HEK293 (cell line): Measurements from ENCODE around the gene DOCK8.

Source experiments
- CTCF ChIA-PET: fragments of 350-600 bp; formaldehyde crosslinking; extraction: SDS; loops from one replicate; lab custom pipeline; 2021; ENCODE audit warnings: antibody characterized with exemption; lab: Yijun Ruan, JAX
- POLR2A ChIA-PET: fragments of 300-600 bp; formaldehyde crosslinking; extraction: SDS; loops from one replicate; lab custom pipeline; 2020; ENCODE audit warnings: antibody characterized with exemption, inconsistent platforms; lab: Yijun Ruan, JAX
- H3K27ac ChIP-seq: fragments of 200-500 bp; sonication (Bioruptor generic); 2 replicates; pipeline ENCODE4 v1.5.1; 2014; ENCODE audit warnings: low read depth, low read length, control low read depth, inconsistent platforms; ENCODE audit errors: extremely low read depth
- H3K36me3 ChIP-seq, 2 experiments: fragments of 200-500 bp in 1 of 2; sonication (Bioruptor generic) in 1 of 2; 1 replicate in 1 of 2; 2 replicates in 1 of 2; pipeline ENCODE4 v1.5.1; 2014 to 2017; ENCODE audit warnings: inconsistent platforms in 2 of 2, low read length in 2 of 2; ENCODE audit not compliant: control insufficient read depth in 2 of 2, insufficient read depth in 1 of 2
- H3K4me1 ChIP-seq: fragments of 200-500 bp; sonication (Bioruptor generic); 2 replicates; pipeline ENCODE4 v1.5.1; 2014; ENCODE audit warnings: mild to moderate bottlenecking, low read length, inconsistent platforms; ENCODE audit not compliant: control insufficient read depth, insufficient read depth
- H3K4me3 ChIP-seq: 2 replicates; pipeline ENCODE4 v1.5.1; 2011; ENCODE audit warnings: low read depth, mild to moderate bottlenecking, control low read depth, low read length, moderate library complexity
- H3K9me3 ChIP-seq: fragments of 200-500 bp; sonication (Bioruptor generic); 2 replicates; pipeline ENCODE4 v1.5.1; 2014; ENCODE audit warnings: low read depth, low read length, inconsistent platforms; ENCODE audit not compliant: control insufficient read depth, insufficient read depth
- ATF2 ChIP-seq: fragments of 450-650 bp; formaldehyde crosslinking; IDR thresholded peaks from 2 replicates; pipeline ENCODE4 v1.5.1; 2016; ENCODE audit warnings: missing biosample characterization, missing genetic modification characterization, low read depth
- HOXD13 ChIP-seq: sonication (generic); formaldehyde crosslinking; IDR thresholded peaks from 2 replicates; pipeline ENCODE4 v1.8.0; 2022; ENCODE audit warnings: missing genetic modification reagents, borderline replicate concordance
- KLF1 ChIP-seq: fragments of 450-650 bp; formaldehyde crosslinking; IDR thresholded peaks from 2 replicates; pipeline ENCODE4 v1.5.1; 2016; ENCODE audit warnings: missing biosample characterization, missing genetic modification characterization
- KLF10 ChIP-seq: fragments of 450-650 bp; IDR thresholded peaks from 2 replicates; pipeline ENCODE4 v1.5.1; 2018; ENCODE audit warnings: missing biosample characterization, mild to moderate bottlenecking, missing genetic modification characterization
- KLF7 ChIP-seq: fragments of 450-650 bp; formaldehyde crosslinking; IDR thresholded peaks from 2 replicates; pipeline ENCODE4 v1.5.1; 2016; ENCODE audit warnings: missing biosample characterization, missing genetic modification characterization, borderline replicate concordance
- MEIS1 ChIP-seq: sonication (generic); formaldehyde crosslinking; IDR thresholded peaks from 2 replicates; pipeline ENCODE4 v1.8.1; 2022; ENCODE audit warnings: missing genetic modification reagents, mild to moderate bottlenecking, borderline replicate concordance
- PRDM2 ChIP-seq: fragments of 450-650 bp; formaldehyde crosslinking; IDR thresholded peaks from 2 replicates; pipeline ENCODE4 v1.5.1; 2016; ENCODE audit warnings: missing biosample characterization, missing genetic modification characterization, borderline replicate concordance
- ZNF121 ChIP-seq: fragments of 450-650 bp; formaldehyde crosslinking; IDR thresholded peaks from 2 replicates; pipeline ENCODE4 v1.5.1; 2016; ENCODE audit warnings: missing biosample characterization, missing genetic modification characterization
- ZNF133 ChIP-seq: fragments of 450-650 bp; formaldehyde crosslinking; IDR thresholded peaks from 2 replicates; pipeline ENCODE4 v1.5.1; 2016; ENCODE audit warnings: missing biosample characterization, missing genetic modification characterization
- ZNF146 ChIP-seq: fragments of 450-650 bp; formaldehyde crosslinking; IDR thresholded peaks from 2 replicates; pipeline ENCODE4 v1.5.1; 2016; ENCODE audit warnings: missing biosample characterization, missing genetic modification characterization
- ZNF174 ChIP-seq: fragments of 450-650 bp; formaldehyde crosslinking; IDR thresholded peaks from 2 replicates; pipeline ENCODE4 v1.5.0; 2017; ENCODE audit warnings: missing biosample characterization, mild to moderate bottlenecking, missing genetic modification characterization
- ZNF175 ChIP-seq: fragments of 450-650 bp; formaldehyde crosslinking; IDR thresholded peaks from 2 replicates; pipeline ENCODE4 v1.5.1; 2016; ENCODE audit warnings: missing biosample characterization, missing genetic modification characterization
- ZNF184 ChIP-seq: fragments of 450-650 bp; IDR thresholded peaks from 2 replicates; pipeline ENCODE4 v1.5.1; 2018; ENCODE audit warnings: missing biosample characterization, mild to moderate bottlenecking, missing genetic modification characterization
- ZNF48 ChIP-seq: fragments of 450-650 bp; formaldehyde crosslinking; IDR thresholded peaks from 2 replicates; pipeline ENCODE4 v1.5.1; 2016; ENCODE audit warnings: missing biosample characterization, missing genetic modification characterization
- ZNF571 ChIP-seq: fragments of 450-650 bp; formaldehyde crosslinking; IDR thresholded peaks from 2 replicates; pipeline ENCODE4 v1.5.0; 2017; ENCODE audit warnings: missing biosample characterization, missing genetic modification characterization
- ZNF624 ChIP-seq: fragments of 450-650 bp; formaldehyde crosslinking; IDR thresholded peaks from 2 replicates; pipeline ENCODE4 v1.5.1; 2017; ENCODE audit warnings: missing biosample characterization, missing genetic modification characterization
- ZNF629 ChIP-seq: fragments of 450-650 bp; formaldehyde crosslinking; IDR thresholded peaks from 2 replicates; pipeline ENCODE4 v1.5.1; 2017; ENCODE audit warnings: missing biosample characterization, missing genetic modification characterization
- ZNF768 ChIP-seq: fragments of 450-650 bp; formaldehyde crosslinking; IDR thresholded peaks from 2 replicates; pipeline ENCODE4 v1.5.1; 2018; ENCODE audit warnings: missing biosample characterization, mild to moderate bottlenecking, missing genetic modification characterization
- ZNF785 ChIP-seq: fragments of 450-650 bp; formaldehyde crosslinking; IDR thresholded peaks from 2 replicates; pipeline ENCODE4 v1.5.1; 2016; ENCODE audit warnings: missing biosample characterization, missing genetic modification characterization
- ZNF830 ChIP-seq: fragments of 450-650 bp; IDR thresholded peaks from 2 replicates; pipeline ENCODE4 v1.5.0; 2018; ENCODE audit warnings: missing biosample characterization, missing genetic modification characterization, low read depth, mild to moderate bottlenecking, moderate library complexity

DOCK8 gene

DNA sequence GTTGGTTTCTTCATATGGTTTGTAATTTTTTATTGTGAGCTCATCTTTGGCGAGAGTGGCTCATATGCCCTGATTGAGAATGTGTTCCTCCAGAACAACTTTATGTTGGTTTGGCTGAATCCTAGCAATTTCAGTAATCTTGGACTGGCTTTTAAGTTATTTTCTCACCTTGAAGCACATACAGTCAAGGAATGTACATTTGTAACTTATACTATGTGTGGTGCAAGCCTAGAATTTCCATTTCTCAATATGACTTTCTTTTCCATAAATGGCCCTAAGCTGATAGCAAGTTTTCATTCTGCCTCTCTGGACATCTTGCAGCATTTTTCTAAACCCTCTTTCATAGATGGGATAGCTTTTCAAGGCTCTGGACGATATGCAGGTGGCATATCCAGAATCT is 247.5 kb downstream of the DOCK8 start:
- H3K27ac ChIP-seq, result no peak overlapping the region
- H3K4me1 ChIP-seq, result no peaks in the 10 kb centered on the region
- TF ChIP-seq ZNF121 (tag by site-specific recombination), result no peak
- TF ChIP-seq KLF1 (tag by site-specific recombination), result no peak
- POLR2A ChIA-PET, result no interaction called here
- no peaks in the 10 kb centered on the region for H3K9me3 ChIP-seq
- H3K36me3 ChIP-seq, result no peaks in the 10 kb centered on the region
- CTCF ChIA-PET, result interaction anchor here (0.6 kb wide), 1 partner anchor 74 kb away, joined by 5 read pairs; no protein-coding TSS in a partner anchor
- H3K4me3 ChIP-seq, result no peak overlapping the region

DNA sequence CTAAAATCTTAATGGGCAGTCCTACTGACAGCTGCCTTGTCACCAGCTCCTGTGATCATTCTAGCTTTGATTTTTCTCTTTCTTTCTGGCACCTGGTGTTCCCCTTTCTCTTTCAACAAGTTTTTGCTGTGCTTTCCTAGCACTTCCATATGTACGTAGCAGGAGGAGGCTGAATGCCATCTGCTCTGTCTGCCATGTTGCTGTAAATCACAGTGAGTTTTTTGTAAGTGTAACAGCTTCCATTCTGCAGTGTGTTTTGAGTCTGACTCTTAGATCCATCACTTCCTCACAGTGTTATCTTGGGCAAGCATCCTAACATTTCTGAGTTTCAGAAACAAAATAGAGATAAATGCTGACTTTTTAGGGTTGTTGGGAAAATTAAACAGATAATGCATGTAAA is 247.9 kb downstream of the DOCK8 start:
- Histone ChIP-seq H3K4me3 (no peak overlapping the region), H3K27ac (no peak overlapping the region), H3K4me1 (no peaks in the 10 kb centered on the region), H3K36me3 (no peaks in the 10 kb centered on the region), H3K9me3 (no peaks in the 10 kb centered on the region)
- ChIA-PET CTCF (interaction anchor here (0.6 kb wide), 1 partner anchor 74 kb away, joined by 5 read pairs; no protein-coding TSS in a partner anchor), POLR2A (interaction anchor here (0.5 kb wide), 1 partner anchor 94 kb away, joined by 3 read pairs; no protein-coding TSS in a partner anchor)
- TF ChIP-seq ZNF174 (no peak), ZNF175 (tag by site-specific recombination) (no peak), ZNF48 (no peak), ZNF830 (tag by site-specific recombination) (no peak), ZNF571 (tag by site-specific recombination) (no peak), ATF2 (tag by site-specific recombination) (no peak), ZNF785 (tag by site-specific recombination) (no peak), MEIS1 (CRISPR knock-in tag) (no peak), KLF7 (no peak), ZNF629 (tag by site-specific recombination) (no peak), ZNF184 (tag by site-specific recombination) (no peak), ZNF624 (tag by site-specific recombination) (no peak), ZNF133 (tag by site-specific recombination) (no peak)

DNA sequence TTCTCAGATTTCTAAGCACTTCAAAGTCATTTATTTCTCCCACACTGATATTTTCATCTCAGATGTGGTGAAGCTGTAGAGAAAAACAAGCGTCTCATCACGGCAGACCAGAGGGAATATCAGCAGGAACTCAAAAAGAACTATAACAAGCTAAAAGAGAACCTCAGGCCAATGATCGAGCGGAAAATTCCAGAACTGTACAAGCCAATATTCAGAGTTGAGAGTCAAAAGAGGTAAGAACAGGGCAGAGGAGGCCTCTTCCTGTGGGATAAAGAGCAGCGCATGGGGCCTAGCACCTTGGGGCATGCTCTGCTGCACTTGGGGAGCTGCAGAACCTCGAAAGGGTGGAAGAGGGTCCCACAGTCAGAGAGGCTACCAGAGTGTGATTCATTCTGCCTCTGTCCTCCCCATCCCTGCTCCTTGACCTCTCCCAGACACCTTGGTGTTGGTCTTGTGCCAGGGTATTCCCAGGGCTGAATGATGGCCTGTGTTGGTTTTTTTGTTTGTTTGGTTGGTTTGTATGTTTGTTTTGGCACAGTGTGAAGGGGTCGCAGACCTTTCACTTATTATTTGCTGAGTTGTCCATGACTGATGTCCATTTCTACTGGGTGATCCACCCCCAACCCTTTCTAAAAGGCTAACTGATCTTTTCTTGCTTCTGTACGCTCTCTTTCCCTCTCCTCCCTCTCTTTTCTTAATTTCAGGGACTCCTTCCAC is 248.9 kb downstream of the DOCK8 start:
- no peak overlapping the region for H3K27ac ChIP-seq
- CTCF ChIA-PET, result interaction anchor here (0.6 to 0.7 kb wide), 2 partner anchors 25 to 106 kb away, joined by 3 read pairs; no protein-coding TSS in a partner anchor

More for the DNA sequence above, 248.9 kb downstream of the DOCK8 start:
- Histone ChIP-seq H3K4me1 (no peaks in the 10 kb centered on the region), H3K9me3 (no peaks in the 10 kb centered on the region), H3K36me3 (no peaks in the 10 kb centered on the region), H3K4me3 (no peak overlapping the region)
- POLR2A ChIA-PET, result no interaction called here
- TF ChIP-seq KLF10, result no peak
- TF ChIP-seq HOXD13, result no peak
- no peak for TF ChIP-seq ZNF768 (tag by site-specific recombination)
- no peak for TF ChIP-seq PRDM2 (tag by site-specific recombination)
- TF ChIP-seq ZNF785 (tag by site-specific recombination), result no peak
- no peak for TF ChIP-seq ZNF146 (tag by site-specific recombination)
- no peak for TF ChIP-seq ZNF121 (tag by site-specific recombination)
